H9 (cell line): ENCODE data around the gene FBXO48. TPM values are rescaled to one million over a fixed set of nuclear protein-coding genes. Genes with fewer than 3 reads are reported as not detected.

Experiments
- DNase-seq: peaks from one replicate; pipeline ENCODE4 v3.0.0-alpha.2; 2017
- H2AFZ ChIP-seq: one replicate; pipeline ENCODE4 v1.6.1; 2013; ENCODE audit warnings: mild to moderate bottlenecking, low read length, control low read depth, moderate library complexity
- H2AK5ac ChIP-seq: 2 replicates; pipeline ENCODE4 v1.6.1; 2013; ENCODE audit warnings: low read length, control low read depth, mixed read lengths; ENCODE audit not compliant: insufficient read length
- H2BK120ac ChIP-seq: one replicate; pipeline ENCODE4 v1.6.1; 2013; ENCODE audit warnings: low read depth, mild to moderate bottlenecking, low read length, control low read depth, inconsistent platforms; ENCODE audit not compliant: poor library complexity, severe bottlenecking
- H2BK12ac ChIP-seq: 2 replicates; pipeline ENCODE4 v1.6.1; 2013; ENCODE audit warnings: low read length, control low read depth, mixed read lengths, low read depth; ENCODE audit not compliant: insufficient read length
- H2BK15ac ChIP-seq: 2 replicates; pipeline ENCODE4 v1.6.1; 2013; ENCODE audit warnings: low read depth, low read length, control low read depth
- H2BK20ac ChIP-seq: one replicate; pipeline ENCODE4 v1.6.1; 2013; ENCODE audit warnings: low read depth, mild to moderate bottlenecking, low read length, control low read depth, inconsistent platforms; ENCODE audit not compliant: poor library complexity, severe bottlenecking
- H2BK5ac ChIP-seq: 2 replicates; pipeline ENCODE4 v1.6.1; 2013; ENCODE audit warnings: low read length, control low read depth, mixed read lengths; ENCODE audit not compliant: insufficient read length
- H3K14ac ChIP-seq: 2 replicates; pipeline ENCODE4 v1.6.1; 2013; ENCODE audit warnings: low read length, control low read depth; ENCODE audit not compliant: insufficient read depth
- H3K18ac ChIP-seq: 2 replicates; pipeline ENCODE4 v1.6.1; 2013; ENCODE audit warnings: low read depth, mild to moderate bottlenecking, mixed read lengths, low read length, control low read depth; ENCODE audit not compliant: insufficient read length
- H3K23ac ChIP-seq: 2 replicates; pipeline ENCODE4 v1.6.1; 2013; ENCODE audit warnings: low read length, control low read depth, mixed read lengths, low read depth; ENCODE audit not compliant: insufficient read length
- H3K23me2 ChIP-seq: 2 replicates; pipeline ENCODE4 v1.6.1; 2013; ENCODE audit warnings: low read depth, mild to moderate bottlenecking, mixed read lengths, low read length, control low read depth; ENCODE audit not compliant: insufficient read length, poor library complexity, severe bottlenecking
- H3K27ac ChIP-seq: 2 replicates; pipeline ENCODE4 v1.5.1; 2013; ENCODE audit warnings: low read length, control low read depth, mixed read lengths, low read depth; ENCODE audit not compliant: insufficient read length
- H3K27me3 ChIP-seq: 2 replicates; pipeline ENCODE4 v1.6.1; 2013; ENCODE audit warnings: low read length, control low read depth, inconsistent platforms; ENCODE audit not compliant: insufficient read depth
- H3K4ac ChIP-seq: 2 replicates; pipeline ENCODE4 v1.6.1; 2013; ENCODE audit warnings: low read depth, mild to moderate bottlenecking, control low read depth, inconsistent platforms, low read length, moderate library complexity
- H3K4me1 ChIP-seq: 2 replicates; pipeline ENCODE4 v1.6.1; 2013; ENCODE audit warnings: low read length, control low read depth, inconsistent platforms; ENCODE audit not compliant: insufficient read depth
- H3K4me2 ChIP-seq: 2 replicates; pipeline ENCODE4 v1.6.1; 2013; ENCODE audit warnings: low read length, control low read depth, mixed read lengths; ENCODE audit not compliant: insufficient read length, insufficient read depth
- H3K56ac ChIP-seq: 2 replicates; pipeline ENCODE4 v1.6.1; 2013; ENCODE audit warnings: low read depth, mild to moderate bottlenecking, mixed read lengths, low read length, control low read depth; ENCODE audit not compliant: insufficient read length
- H3K79me1 ChIP-seq: 2 replicates; pipeline ENCODE4 v1.6.1; 2013; ENCODE audit warnings: low read depth, mild to moderate bottlenecking, moderate library complexity, low read length, control low read depth, inconsistent platforms; ENCODE audit not compliant: insufficient read depth, poor library complexity, severe bottlenecking
- H3K79me2 ChIP-seq: 2 replicates; pipeline ENCODE4 v1.6.1; 2013; ENCODE audit warnings: low read length, control low read depth, inconsistent platforms; ENCODE audit not compliant: insufficient read depth
- H3K9ac ChIP-seq: 2 replicates; pipeline ENCODE4 v1.6.1; 2013; ENCODE audit warnings: low read length, control low read depth, mixed read lengths; ENCODE audit not compliant: insufficient read length; ENCODE audit errors: extremely low read depth
- H3K9me3 ChIP-seq: one replicate; pipeline ENCODE4 v1.6.1; 2013; ENCODE audit warnings: low read depth, low read length, inconsistent platforms; ENCODE audit not compliant: control insufficient read depth
- H3T11ph ChIP-seq: one replicate; pipeline ENCODE4 v1.6.1; 2013; ENCODE audit warnings: mild to moderate bottlenecking, low read length, control low read depth, inconsistent platforms
- H4K20me1 ChIP-seq: one replicate; pipeline ENCODE4 v1.6.1; 2013; ENCODE audit not compliant: control insufficient read depth, insufficient read length, insufficient read depth
- H4K5ac ChIP-seq: 2 replicates; pipeline ENCODE4 v1.6.1; 2013; ENCODE audit warnings: low read depth, mild to moderate bottlenecking, mixed read lengths, low read length, control low read depth; ENCODE audit not compliant: insufficient read length
- H4K8ac ChIP-seq: replicated peaks from 2 replicates; pipeline ENCODE4 v1.6.1; 2013; ENCODE audit warnings: low read length, control low read depth, mixed read lengths, low read depth; ENCODE audit not compliant: insufficient read length
- H4K91ac ChIP-seq: 2 replicates; pipeline ENCODE4 v1.6.1; 2013; ENCODE audit warnings: low read depth, mild to moderate bottlenecking, moderate library complexity, mixed read lengths, low read length, control low read depth; ENCODE audit not compliant: insufficient read length
- H3K27ac Mint-ChIP-seq, 3 experiments: 2 replicates in 2 of 3; 3 replicates in 1 of 3; pipeline ENCODE4 v1.8.0; 2020 to 2021; ENCODE audit warnings: mixed read lengths in 3 of 3, mild to moderate bottlenecking in 1 of 3, moderate library complexity in 1 of 3
- H3K27me3 Mint-ChIP-seq: 2 replicates; pipeline ENCODE4 v1.8.0; 2021; ENCODE audit warnings: low read depth, mild to moderate bottlenecking, moderate library complexity, mixed read lengths
- H3K36me3 Mint-ChIP-seq, 3 experiments: 2 replicates in 2 of 3; 3 replicates in 1 of 3; pipeline ENCODE4 v1.8.0; 2020 to 2021; ENCODE audit warnings: low read depth in 3 of 3, mixed read lengths in 3 of 3; ENCODE audit not compliant: insufficient read depth in 1 of 3
- H3K4me1 Mint-ChIP-seq, 2 experiments: 2 replicates each; pipeline ENCODE4 v1.8.0; 2020; ENCODE audit warnings: mixed read lengths in 2 of 2
- H3K4me3 Mint-ChIP-seq, 2 experiments: 2 replicates in 1 of 2; 3 replicates in 1 of 2; pipeline ENCODE4 v1.8.0; 2020 to 2021; ENCODE audit warnings: mild to moderate bottlenecking in 2 of 2, mixed read lengths in 2 of 2, moderate library complexity in 1 of 2
- H3K9me3 Mint-ChIP-seq, 2 experiments: 2 replicates in 1 of 2; 3 replicates in 1 of 2; pipeline ENCODE4 v1.8.0; 2020; ENCODE audit warnings: mild to moderate bottlenecking in 2 of 2, mixed read lengths in 2 of 2, moderate library complexity in 1 of 2
- total RNA-seq: library from RNA; stranded (reverse); gene quantifications from 2 replicates; pipeline ENCODE4 v1.2.1, GENCODE V29; 2021
- TF ChIP-seq, protein P1 (sequence below): fragments of 200-600 bp; sonication (generic); conservative IDR thresholded peaks from 3 replicates; pipeline ENCODE4 v1.8.0; 2021; ENCODE audit warnings: antibody characterized with exemption, mild to moderate bottlenecking

FBXO48 gene
- total RNA-seq, 1 experiment from 2014 or later = 1.4 TPM

DNA sequence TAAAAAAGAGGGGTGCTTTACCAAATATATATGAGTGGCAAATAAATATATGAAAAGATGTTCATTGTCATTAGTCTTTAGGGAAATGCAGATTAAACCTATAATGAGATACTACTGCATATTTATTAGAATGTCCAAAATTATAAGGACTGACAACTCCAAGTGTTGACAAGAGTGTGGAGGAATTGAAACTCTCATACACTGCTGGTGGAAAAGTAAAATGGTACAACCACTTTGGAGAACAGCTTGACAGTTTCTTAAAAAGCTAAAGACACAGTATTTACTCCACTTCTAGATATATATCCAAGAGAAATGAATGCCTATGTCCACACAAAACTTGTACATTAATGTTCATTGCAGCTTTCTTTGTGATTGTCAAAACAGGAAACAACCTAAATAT, 51.6 kb downstream of the FBXO48 start:
- no peak overlapping the region for H2BK12ac ChIP-seq
- no peak for DNase-seq
- H3K4me1 Mint-ChIP-seq = peaks cover 28 to 33% of the 10 kb centered on the region in 2 experiments
- TF ChIP-seq, protein P1, sequence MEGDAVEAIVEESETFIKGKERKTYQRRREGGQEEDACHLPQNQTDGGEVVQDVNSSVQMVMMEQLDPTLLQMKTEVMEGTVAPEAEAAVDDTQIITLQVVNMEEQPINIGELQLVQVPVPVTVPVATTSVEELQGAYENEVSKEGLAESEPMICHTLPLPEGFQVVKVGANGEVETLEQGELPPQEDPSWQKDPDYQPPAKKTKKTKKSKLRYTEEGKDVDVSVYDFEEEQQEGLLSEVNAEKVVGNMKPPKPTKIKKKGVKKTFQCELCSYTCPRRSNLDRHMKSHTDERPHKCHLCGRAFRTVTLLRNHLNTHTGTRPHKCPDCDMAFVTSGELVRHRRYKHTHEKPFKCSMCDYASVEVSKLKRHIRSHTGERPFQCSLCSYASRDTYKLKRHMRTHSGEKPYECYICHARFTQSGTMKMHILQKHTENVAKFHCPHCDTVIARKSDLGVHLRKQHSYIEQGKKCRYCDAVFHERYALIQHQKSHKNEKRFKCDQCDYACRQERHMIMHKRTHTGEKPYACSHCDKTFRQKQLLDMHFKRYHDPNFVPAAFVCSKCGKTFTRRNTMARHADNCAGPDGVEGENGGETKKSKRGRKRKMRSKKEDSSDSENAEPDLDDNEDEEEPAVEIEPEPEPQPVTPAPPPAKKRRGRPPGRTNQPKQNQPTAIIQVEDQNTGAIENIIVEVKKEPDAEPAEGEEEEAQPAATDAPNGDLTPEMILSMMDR = no peak
- H4K5ac ChIP-seq = no peak overlapping the region
- no peak overlapping the region for H3K4me2 ChIP-seq
- H3K79me2 ChIP-seq = no peaks in the 10 kb centered on the region
- no peaks in the 10 kb centered on the region for H3K23me2 ChIP-seq
- H2BK15ac ChIP-seq = no peak overlapping the region
- no peaks in the 10 kb centered on the region; a peak in 1 of 7 replicates for H3K36me3 Mint-ChIP-seq
- H3K18ac ChIP-seq = no peak overlapping the region
- no peak overlapping the region for H4K91ac ChIP-seq
- H3K4me1 ChIP-seq = peaks cover 3% of the 10 kb centered on the region; the same call in 1 of the 2 replicates
- H2BK120ac ChIP-seq = no peak overlapping the region
- H3K27ac Mint-ChIP-seq = no peak overlapping the region
- no peaks in the 10 kb centered on the region for H4K20me1 ChIP-seq
- H2BK5ac ChIP-seq = no peak overlapping the region
- no peak overlapping the region for H2AFZ ChIP-seq
- H3K27ac ChIP-seq = no peak overlapping the region
- H3K27me3 Mint-ChIP-seq = peaks cover 4% of the 10 kb centered on the region
- no peaks in the 10 kb centered on the region for H3K27me3 ChIP-seq
- H3K4ac ChIP-seq = no peak overlapping the region
- no peak overlapping the region for H2BK20ac ChIP-seq
- no peak overlapping the region for H3T11ph ChIP-seq
- H3K9me3 Mint-ChIP-seq = no peaks in the 10 kb centered on the region
- no peak overlapping the region for H3K23ac ChIP-seq
- H4K8ac ChIP-seq = no peak overlapping the region
- no peak overlapping the region for H3K14ac ChIP-seq
- H3K9ac ChIP-seq = no peak overlapping the region
- no peak overlapping the region for H3K56ac ChIP-seq
- H3K4me3 Mint-ChIP-seq = no peak overlapping the region
- H2AK5ac ChIP-seq = no peak overlapping the region
- H3K9me3 ChIP-seq = no peaks in the 10 kb centered on the region
- H3K79me1 ChIP-seq = no peaks in the 10 kb centered on the region
